Peyer's patch (tissue), 4 donors: ENCODE data around the gene TNFRSF1A. TPM values are rescaled to one million over a fixed set of nuclear protein-coding genes. Genes with fewer than 3 reads are reported as not detected.
A peak's percentile ranks its signal among the peaks of the same experiment; 100 is the strongest.
"Not testable (repeated sequence)": the region's sequence is repeated elsewhere in the genome, so short reads cannot be mapped to it uniquely, and the experiment has no call there.

ENCODE experiments used
- DNase-seq, 3 donors: peaks; one replicate each; pipeline ENCODE4 v3.0.0-alpha.2; 2017 to 2019
- H3K27ac ChIP-seq, 4 donors: fragments of 200-600 bp; sonication (generic); one replicate each; pipeline ENCODE4 v1.5.1; 2016 to 2019
- H3K27me3 ChIP-seq, 2 donors: fragments of 200-600 bp; sonication (generic); one replicate each; pipeline ENCODE4 v1.5.1; 2019
- H3K36me3 ChIP-seq, 3 donors: fragments of 200-600 bp; sonication (generic); one replicate each; pipeline ENCODE4 v1.5.1; 2016 to 2019
- H3K4me1 ChIP-seq, 4 donors: fragments of 200-600 bp; sonication (generic); one replicate each; pipeline ENCODE4 v1.5.1; 2016 to 2019
- H3K4me3 ChIP-seq, 4 donors: fragments of 200-600 bp; sonication (generic); 1 replicate in 3 of 4; 2 replicates in 1 of 4; pipeline ENCODE4 v1.5.1; 2016 to 2019; ENCODE audit warnings: mild to moderate bottlenecking in 1 of 4
- H3K9me3 ChIP-seq, 4 donors: fragments of 200-600 bp; sonication (generic); one replicate each; pipeline ENCODE4 v1.5.1; 2016 to 2019; ENCODE audit warnings: mild to moderate bottlenecking in 1 of 4
- POLR2A ChIP-seq, 2 donors: fragments of 450-650 bp; IDR thresholded peaks; one replicate each; pipeline ENCODE4 v1.5.1; 2017; ENCODE audit warnings: antibody characterized with exemption in 2 of 2, mild to moderate bottlenecking in 2 of 2, moderate library complexity in 2 of 2
- total RNA-seq, 4 donors: library from RNA; depleted of rRNA; stranded (reverse); fragments of >200 nt; gene quantifications; one replicate each; pipeline ENCODE4 v1.1.0, GENCODE V29; 2016
- TF ChIP-seq, protein P1 (sequence below), 6 experiments: fragments of 450-650 bp in 4 of 6; fragments of 200-600 bp in 2 of 6; sonication (generic) in 1 of 6; IDR thresholded peaks; one replicate each; pipeline ENCODE4 v1.5.1; 2017 to 2019; ENCODE audit warnings: antibody characterized with exemption in 6 of 6, mild to moderate bottlenecking in 3 of 6, moderate library complexity in 1 of 6

The TNFRSF1A gene
- total RNA-seq, 4 donors from 2014 or later, result 90.8 to 547 (median 393) TPM

DNA sequence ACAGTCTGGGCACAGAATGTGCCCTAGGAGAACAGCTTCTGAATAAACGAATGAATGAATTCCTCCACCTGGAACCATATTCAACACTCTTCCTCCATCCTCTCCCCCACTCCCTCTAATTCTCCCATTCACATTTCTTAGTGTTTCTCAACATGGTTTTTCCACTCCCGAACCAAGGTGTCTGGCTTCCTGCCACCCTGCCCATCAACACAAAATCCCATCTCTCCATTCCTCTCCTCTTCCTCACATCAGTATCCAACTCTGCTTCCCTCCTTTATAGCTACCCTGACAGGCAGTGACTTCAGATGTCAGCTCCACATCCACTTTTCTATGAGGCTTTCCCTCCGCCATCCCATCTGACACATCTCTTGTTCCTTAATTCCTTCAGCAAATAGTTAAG lies 2.9 kb downstream of the TNFRSF1A start:
- peak overlapping the region; percentile 57 to 97 (median 74) for H3K4me3 ChIP-seq
- TF ChIP-seq, protein P1, sequence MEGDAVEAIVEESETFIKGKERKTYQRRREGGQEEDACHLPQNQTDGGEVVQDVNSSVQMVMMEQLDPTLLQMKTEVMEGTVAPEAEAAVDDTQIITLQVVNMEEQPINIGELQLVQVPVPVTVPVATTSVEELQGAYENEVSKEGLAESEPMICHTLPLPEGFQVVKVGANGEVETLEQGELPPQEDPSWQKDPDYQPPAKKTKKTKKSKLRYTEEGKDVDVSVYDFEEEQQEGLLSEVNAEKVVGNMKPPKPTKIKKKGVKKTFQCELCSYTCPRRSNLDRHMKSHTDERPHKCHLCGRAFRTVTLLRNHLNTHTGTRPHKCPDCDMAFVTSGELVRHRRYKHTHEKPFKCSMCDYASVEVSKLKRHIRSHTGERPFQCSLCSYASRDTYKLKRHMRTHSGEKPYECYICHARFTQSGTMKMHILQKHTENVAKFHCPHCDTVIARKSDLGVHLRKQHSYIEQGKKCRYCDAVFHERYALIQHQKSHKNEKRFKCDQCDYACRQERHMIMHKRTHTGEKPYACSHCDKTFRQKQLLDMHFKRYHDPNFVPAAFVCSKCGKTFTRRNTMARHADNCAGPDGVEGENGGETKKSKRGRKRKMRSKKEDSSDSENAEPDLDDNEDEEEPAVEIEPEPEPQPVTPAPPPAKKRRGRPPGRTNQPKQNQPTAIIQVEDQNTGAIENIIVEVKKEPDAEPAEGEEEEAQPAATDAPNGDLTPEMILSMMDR (IDR thresholded peaks at IDR 0.05), result no peak
- no peak for TF ChIP-seq POLR2A (IDR thresholded peaks at IDR 0.05)
- H3K4me1 ChIP-seq, result peaks cover 4 to 71% (median 32%) of the 10 kb centered on the region in 4 donors
- peak overlapping the region; percentile 84 to 100 (median 97) for H3K27ac ChIP-seq
- H3K36me3 ChIP-seq, result peaks cover 0 to 9% (median 0%) of the 10 kb centered on the region in 3 donors
- H3K9me3 ChIP-seq, result no peaks in the 10 kb centered on the region
- no peaks in the 10 kb centered on the region for H3K27me3 ChIP-seq
- no peak for DNase-seq

- Histone ChIP-seq H3K27ac (peak overlapping the region; percentile 84 to 100 (median 97)), H3K36me3 (peaks cover 0 to 13% (median 0%) of the 10 kb centered on the region in 3 donors), H3K4me1 (peaks cover 2 to 74% (median 32%) of the 10 kb centered on the region in 4 donors), H3K4me3 (peak overlapping the region; percentile 9 to 97 (median 71))
- DNase-seq, H3K9me3 ChIP-seq, H3K27me3 ChIP-seq: not testable (repeated sequence)
Measured at GRCh38 chr12:6338536-6338935, 3.3 kb downstream of the TNFRSF1A start.

GRCh38 chr12:6337958-6338433 lies 3.9 kb downstream of the TNFRSF1A start:
- Histone ChIP-seq H3K4me3 (peak overlapping the region in 3 of 4 donors; percentile 14 to 97 (median 85)), H3K9me3 (no peaks in the 10 kb centered on the region), H3K27me3 (no peaks in the 10 kb centered on the region), H3K27ac (peak overlapping the region; percentile 84 to 100 (median 97)), H3K4me1 (peaks cover 0 to 74% (median 32%) of the 10 kb centered on the region in 4 donors), H3K36me3 (peaks cover 0 to 18% (median 0%) of the 10 kb centered on the region in 3 donors)
- no peak for DNase-seq
- TF ChIP-seq, protein P1 (IDR thresholded peaks at IDR 0.05), result no peak
- TF ChIP-seq POLR2A (IDR thresholded peaks at IDR 0.05), result no peak

- DNase-seq, result peak in 2 of 3 donors; percentile 56 to 85
- H3K9me3 ChIP-seq, result no peaks in the 10 kb centered on the region
- no peaks in the 10 kb centered on the region for H3K27me3 ChIP-seq
- H3K4me3 ChIP-seq, result peak overlapping the region; percentile 14 to 97 (median 57)
- TF ChIP-seq, protein P1 (IDR thresholded peaks at IDR 0.05), result no peak
- TF ChIP-seq POLR2A (IDR thresholded peaks at IDR 0.05), result no peak
- peak overlapping the region; percentile 84 to 100 (median 97) for H3K27ac ChIP-seq
- peaks cover 0 to 70% (median 30%) of the 10 kb centered on the region in 4 donors for H3K4me1 ChIP-seq
- peaks cover 0 to 27% (median 0%) of the 10 kb centered on the region in 3 donors for H3K36me3 ChIP-seq
Measured at GRCh38 chr12:6336889-6337853, 4.7 kb downstream of the TNFRSF1A start.

DNA sequence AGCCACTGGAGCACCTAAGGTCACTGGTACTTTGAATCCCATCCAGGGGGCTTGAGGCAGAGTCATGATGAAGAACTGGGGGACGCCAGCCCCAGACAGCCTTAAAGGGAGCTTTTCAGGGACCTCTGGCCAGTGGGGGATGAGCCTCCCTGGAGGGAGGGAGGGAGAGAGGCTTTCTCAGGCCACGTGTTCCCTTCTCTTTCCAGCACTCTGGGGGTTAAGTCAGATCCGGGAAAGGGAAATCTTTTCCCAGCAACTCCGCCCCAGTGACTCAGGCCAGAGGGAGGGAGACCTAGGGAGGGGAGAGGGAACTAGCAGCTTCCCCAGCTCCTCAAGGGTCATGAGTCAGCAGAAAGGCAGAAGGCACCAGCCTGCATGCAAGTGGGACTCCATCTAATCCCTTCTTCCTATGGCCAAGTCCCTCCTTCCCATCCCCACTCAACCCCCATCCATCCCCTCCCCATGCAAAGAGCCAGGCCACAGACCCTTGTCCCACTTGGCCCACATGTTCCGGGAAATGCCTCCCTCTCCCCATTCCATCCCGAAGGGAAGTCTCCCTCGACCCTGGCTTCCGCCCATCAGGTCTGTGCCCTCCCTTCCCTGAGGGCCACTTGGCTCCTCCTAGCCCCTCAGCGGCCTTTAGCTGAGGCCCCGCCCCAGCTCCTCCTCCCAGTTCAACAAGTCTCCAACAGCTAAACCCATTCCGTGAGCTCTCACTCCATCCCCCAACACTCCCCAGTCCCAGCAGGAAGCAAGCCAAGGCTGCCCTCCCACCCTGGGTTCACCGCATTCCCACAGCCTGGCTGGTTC lies 5.6 kb downstream of the TNFRSF1A start:
- H3K4me1 ChIP-seq, result peaks cover 0 to 68% (median 30%) of the 10 kb centered on the region in 4 donors
- H3K4me3 ChIP-seq, result peak overlapping the region; percentile 14 to 97 (median 57)
- DNase-seq, result peak; percentile 59 to 93 (median 93)
- H3K9me3 ChIP-seq, result no peaks in the 10 kb centered on the region
- TF ChIP-seq, protein P1 (IDR thresholded peaks at IDR 0.05), result no peak
- TF ChIP-seq POLR2A (IDR thresholded peaks at IDR 0.05), result peak; percentile 15 to 69
- no peaks in the 10 kb centered on the region for H3K27me3 ChIP-seq
- peaks cover 0 to 35% (median 0%) of the 10 kb centered on the region in 3 donors for H3K36me3 ChIP-seq
- H3K27ac ChIP-seq, result peak overlapping the region; percentile 84 to 100 (median 97)
